ENCODE measurements around the gene ZNHIT3. TPM values are rescaled to one million over a fixed set of nuclear protein-coding genes. Genes with fewer than 3 reads are reported as not detected.
A peak's percentile ranks its signal among the peaks of the same experiment; 100 is the strongest.

ZNHIT3 gene
- total RNA-seq, 1 donor from 2014 or later = 35.5 TPM

DNA sequence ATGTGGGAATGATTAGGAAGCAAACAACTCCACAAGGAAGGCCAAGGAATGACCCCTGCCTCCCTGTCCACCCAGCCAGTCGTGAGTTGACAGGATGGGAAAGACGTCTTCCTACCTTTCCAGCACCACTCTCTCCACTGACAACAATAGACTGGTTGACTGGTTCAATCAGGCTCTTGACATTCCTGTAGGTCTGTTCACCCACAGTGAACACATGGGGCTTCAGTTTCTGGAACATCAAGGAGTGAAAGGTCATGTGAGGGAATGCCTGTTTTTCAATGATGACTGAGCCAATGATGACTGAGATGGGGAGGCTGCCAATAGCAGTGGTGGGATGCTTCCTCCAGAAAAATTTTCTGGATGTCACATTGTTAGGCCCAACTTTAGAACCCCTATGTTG lies 38.6 kb downstream of the ZNHIT3 start:
- no peak for DNase-seq (ENCODE audit: extremely low spot score, unreplicated experiment)
- peaks cover 46% of the 10 kb centered on the region for H3K36me3 Mint-ChIP-seq (ENCODE audit: unreplicated experiment)
- H3K4me1 Mint-ChIP-seq (ENCODE audit: unreplicated experiment) = no peaks in the 10 kb centered on the region
- H3K9me3 Mint-ChIP-seq (ENCODE audit: unreplicated experiment) = no peaks in the 10 kb centered on the region
- TF ChIP-seq CTCF (IDR thresholded peaks at IDR 0.05) = no peak
- no peaks in the 10 kb centered on the region for H3K27me3 Mint-ChIP-seq (ENCODE audit: unreplicated experiment)
- no peak overlapping the region for H3K27ac Mint-ChIP-seq (ENCODE audit: unreplicated experiment)
- H3K4me3 Mint-ChIP-seq (ENCODE audit: unreplicated experiment) = no peak overlapping the region

DNA sequence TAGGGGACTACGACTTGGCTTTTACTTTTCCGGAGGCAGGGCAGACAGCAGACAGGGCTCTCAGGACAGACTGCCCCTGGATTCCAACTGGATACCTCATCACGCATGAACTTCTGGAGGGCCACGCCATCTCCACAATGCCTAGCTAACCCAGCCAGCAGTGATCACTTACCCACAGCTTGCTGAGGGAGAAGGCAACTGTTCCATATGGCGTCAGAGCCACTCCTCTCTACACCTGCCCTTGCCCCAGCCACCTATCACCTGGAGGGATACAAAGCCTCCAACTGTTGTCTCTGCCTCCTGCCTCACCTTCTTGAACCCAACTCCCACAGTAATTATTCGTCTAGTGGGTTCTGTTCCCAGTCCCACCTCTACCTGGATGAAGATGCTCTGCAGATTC lies 39.4 kb downstream of the ZNHIT3 start:
- peaks cover 38% of the 10 kb centered on the region for H3K36me3 Mint-ChIP-seq (ENCODE audit: unreplicated experiment)
- no peaks in the 10 kb centered on the region for H3K9me3 Mint-ChIP-seq (ENCODE audit: unreplicated experiment)
- no peaks in the 10 kb centered on the region for H3K27me3 Mint-ChIP-seq (ENCODE audit: unreplicated experiment)
- no peak overlapping the region for H3K27ac Mint-ChIP-seq (ENCODE audit: unreplicated experiment)
- no peak overlapping the region for H3K4me3 Mint-ChIP-seq (ENCODE audit: unreplicated experiment)
- DNase-seq (ENCODE audit: extremely low spot score, unreplicated experiment) = peak; percentile 63
- H3K4me1 Mint-ChIP-seq (ENCODE audit: unreplicated experiment) = no peaks in the 10 kb centered on the region
- no peak for TF ChIP-seq CTCF (IDR thresholded peaks at IDR 0.05)

DNA sequence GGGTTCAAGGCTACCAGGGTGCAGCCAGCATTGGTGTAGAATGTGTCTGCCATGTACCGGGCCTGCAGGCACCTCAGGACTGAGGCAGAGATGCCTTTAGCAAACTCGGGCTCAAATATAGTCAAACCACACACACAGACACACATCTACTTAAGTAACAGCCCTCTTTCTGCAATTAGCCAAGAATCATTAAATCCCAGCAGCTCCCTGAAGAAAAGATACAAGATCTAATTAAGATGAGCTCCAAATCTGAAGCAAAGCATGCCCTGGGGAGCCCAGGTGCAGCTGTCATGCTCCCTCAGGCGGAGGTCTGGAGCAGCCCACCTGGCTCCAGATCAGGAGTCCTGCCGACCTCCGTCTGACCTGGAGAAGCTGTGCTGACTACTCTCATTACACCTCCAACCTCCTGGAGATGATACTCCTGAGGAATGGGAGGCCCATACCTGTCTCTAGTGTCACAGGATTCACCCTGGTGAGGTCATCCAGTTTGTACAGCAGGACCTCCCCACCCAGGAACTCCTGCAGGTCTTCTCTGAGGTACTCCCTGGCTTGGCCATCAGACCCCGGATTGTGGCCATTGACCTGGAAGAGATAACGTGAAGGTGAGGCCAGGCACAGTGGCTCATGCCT lies 41.3 kb downstream of the ZNHIT3 start:
- DNase-seq (ENCODE audit: extremely low spot score, unreplicated experiment) = peak; percentile 69
- Mint-ChIP-seq H3K27ac (ENCODE audit: unreplicated experiment) (no peak overlapping the region), H3K9me3 (ENCODE audit: unreplicated experiment) (no peaks in the 10 kb centered on the region), H3K4me3 (ENCODE audit: unreplicated experiment) (no peak overlapping the region), H3K4me1 (ENCODE audit: unreplicated experiment) (peaks cover 1% of the 10 kb centered on the region), H3K27me3 (ENCODE audit: unreplicated experiment) (no peaks in the 10 kb centered on the region), H3K36me3 (ENCODE audit: unreplicated experiment) (peaks cover 39% of the 10 kb centered on the region)
- no peak for TF ChIP-seq CTCF (IDR thresholded peaks at IDR 0.05)

GRCh38 chr17:36529121-36529520 lies 42.6 kb downstream of the ZNHIT3 start:
- H3K27ac Mint-ChIP-seq (ENCODE audit: unreplicated experiment) = no peak overlapping the region
- DNase-seq (ENCODE audit: extremely low spot score, unreplicated experiment) = no peak
- peaks cover 5% of the 10 kb centered on the region for H3K4me1 Mint-ChIP-seq (ENCODE audit: unreplicated experiment)
- no peak for TF ChIP-seq CTCF (IDR thresholded peaks at IDR 0.05)
- H3K9me3 Mint-ChIP-seq (ENCODE audit: unreplicated experiment) = no peaks in the 10 kb centered on the region
- H3K36me3 Mint-ChIP-seq (ENCODE audit: unreplicated experiment) = peaks cover 38% of the 10 kb centered on the region
- H3K27me3 Mint-ChIP-seq (ENCODE audit: unreplicated experiment) = no peaks in the 10 kb centered on the region
- H3K4me3 Mint-ChIP-seq (ENCODE audit: unreplicated experiment) = no peak overlapping the region

DNA sequence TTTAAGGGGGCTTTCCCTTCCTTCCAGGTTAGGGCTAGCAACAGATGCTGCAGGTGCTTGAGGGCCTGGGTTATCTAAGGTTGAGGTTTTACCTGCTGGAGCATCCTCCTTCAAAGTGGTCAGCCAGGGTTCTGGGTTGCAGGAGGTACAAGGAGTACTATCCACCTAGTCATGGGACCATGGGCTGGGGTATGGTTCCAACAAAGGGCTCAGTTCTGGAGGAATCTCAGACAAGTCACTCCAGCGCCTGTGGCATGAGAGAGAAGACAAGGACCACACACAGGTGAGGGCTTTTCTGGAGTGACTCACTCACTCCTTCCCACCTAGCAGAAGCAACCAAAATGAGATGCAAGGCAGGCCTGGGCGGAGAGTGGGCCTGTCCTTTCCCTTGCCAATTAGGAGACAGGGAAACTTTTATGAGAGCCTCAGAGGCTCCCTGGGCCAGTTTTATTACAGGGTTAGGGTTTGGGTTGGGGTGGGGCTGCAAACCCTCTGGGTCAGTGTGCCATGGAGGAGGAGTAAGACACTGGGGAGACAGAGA lies 46.0 kb downstream of the ZNHIT3 start:
- TF ChIP-seq CTCF (IDR thresholded peaks at IDR 0.05) = no peak
- H3K27ac Mint-ChIP-seq (ENCODE audit: unreplicated experiment) = no peak overlapping the region
- no peaks in the 10 kb centered on the region for H3K27me3 Mint-ChIP-seq (ENCODE audit: unreplicated experiment)
- no peaks in the 10 kb centered on the region for H3K9me3 Mint-ChIP-seq (ENCODE audit: unreplicated experiment)
- H3K4me1 Mint-ChIP-seq (ENCODE audit: unreplicated experiment) = peaks cover 13% of the 10 kb centered on the region
- peaks cover 18% of the 10 kb centered on the region for H3K36me3 Mint-ChIP-seq (ENCODE audit: unreplicated experiment)
- H3K4me3 Mint-ChIP-seq (ENCODE audit: unreplicated experiment) = no peak overlapping the region
- peak; percentile 54 for DNase-seq (ENCODE audit: extremely low spot score, unreplicated experiment)

Measured in osteocyte (in vitro differentiated cells).